ENCODE results near the gene ADM2. TPM values are rescaled to one million over a fixed set of nuclear protein-coding genes. Genes with fewer than 3 reads are reported as not detected.

The ADM2 gene
- total RNA-seq, 1 experiment from 2014 or later, result 11.9 TPM

DNA sequence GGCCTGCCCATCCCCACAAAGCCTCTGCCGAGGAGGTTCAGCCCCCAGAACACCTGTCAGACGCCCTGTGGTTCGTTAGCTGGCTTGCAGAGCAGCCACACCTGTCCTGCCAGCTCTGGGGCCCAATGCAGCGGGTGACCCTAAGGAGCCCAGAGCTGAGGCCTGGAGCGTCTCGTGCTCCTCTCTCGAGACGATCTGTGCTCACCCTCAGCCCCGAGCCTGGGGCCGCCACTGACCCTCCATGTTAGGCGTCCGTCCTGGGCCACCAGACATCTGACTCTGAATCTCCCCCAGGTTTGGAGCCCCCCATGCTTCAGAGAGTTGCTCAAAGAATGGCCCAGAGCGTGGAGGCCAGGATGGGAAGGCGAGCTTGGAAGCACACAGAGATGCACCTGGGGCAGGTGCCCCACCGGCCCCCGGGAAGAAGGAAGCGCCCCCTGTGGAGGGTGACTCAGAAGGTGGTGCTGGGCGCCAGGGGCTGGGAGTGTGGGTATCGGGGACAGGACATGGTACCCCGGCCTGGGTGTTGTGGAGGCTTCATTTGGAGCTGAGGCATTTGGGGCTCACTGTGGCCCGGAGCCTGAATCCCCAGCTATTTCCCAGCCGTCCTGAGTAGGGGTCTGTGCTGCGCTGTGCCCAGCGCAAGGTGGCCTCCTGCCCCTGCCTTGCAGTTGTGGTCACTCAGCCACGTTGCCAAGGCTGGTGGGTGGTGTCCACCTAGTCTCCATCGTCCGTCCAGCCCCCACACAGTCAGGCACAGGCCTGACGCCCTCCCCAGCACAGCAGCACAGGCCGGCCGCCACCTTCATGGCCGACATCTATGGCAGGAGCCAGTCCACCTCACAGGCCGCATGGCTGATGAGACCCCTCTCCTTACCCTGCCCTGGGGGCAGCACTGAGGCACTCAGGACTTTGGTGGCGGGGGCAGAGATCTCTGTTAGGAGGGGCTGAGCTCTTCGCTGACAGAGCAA, 42.8 kb upstream of the ADM2 start:
- Mint-ChIP-seq H3K9me3 (no peaks in the 10 kb centered on the region), H3K36me3 (ENCODE audit: insufficient read depth in 1 of 3, low read depth in 3 of 3) (peaks cover 0 to 45% (median 23%) of the 10 kb centered on the region in 3 experiments; a peak in 6 of 7 replicates), H3K27ac (peak overlapping the region in 1 of 3 experiments; percentile 44; a peak in 1 of 7 replicates), H3K27me3 (ENCODE audit: low read depth) (no peaks in the 10 kb centered on the region), H3K4me3 (no peak overlapping the region), H3K4me1 (no peaks in the 10 kb centered on the region)
- H3K23ac ChIP-seq (ENCODE audit: insufficient read length, low read depth, low read length), result no peak overlapping the region
- DNase-seq, result no peak
- H3K23me2 ChIP-seq (ENCODE audit: insufficient read length, low read depth, low read length, poor library complexity, severe bottlenecking), result no peaks in the 10 kb centered on the region
- no peaks in the 10 kb centered on the region for H3K9me3 ChIP-seq (ENCODE audit: control insufficient read depth, low read depth, low read length)
- H3K9ac ChIP-seq (ENCODE audit: extremely low read depth, insufficient read length, low read length), result no peak overlapping the region
- no peaks in the 10 kb centered on the region for H3K79me2 ChIP-seq (ENCODE audit: insufficient read depth, low read length)
- no CpG with 5 or more reads among the region's 34 CpGs for WGBS (ENCODE audit: extremely low coverage, insufficient read length, low lambda C conversion rate)
- no peak overlapping the region for H3T11ph ChIP-seq (ENCODE audit: low read length)
- H3K18ac ChIP-seq (ENCODE audit: insufficient read length, low read depth, low read length), result no peak overlapping the region
- no peak overlapping the region for H2BK120ac ChIP-seq (ENCODE audit: low read depth, low read length, poor library complexity, severe bottlenecking)
- H4K20me1 ChIP-seq (ENCODE audit: control insufficient read depth, insufficient read depth, insufficient read length), result no peaks in the 10 kb centered on the region
- no peak overlapping the region for H3K56ac ChIP-seq (ENCODE audit: insufficient read length, low read depth, low read length)
- no peak overlapping the region for H3K4ac ChIP-seq (ENCODE audit: low read depth, low read length)
- no peak overlapping the region for H3K27ac ChIP-seq (ENCODE audit: insufficient read length, low read depth, low read length)
- H4K5ac ChIP-seq (ENCODE audit: insufficient read length, low read depth, low read length), result no peak overlapping the region
- H3K79me1 ChIP-seq (ENCODE audit: insufficient read depth, low read depth, low read length, poor library complexity, severe bottlenecking), result no peaks in the 10 kb centered on the region
- H2AFZ ChIP-seq (ENCODE audit: low read length), result no peak overlapping the region
- TF ChIP-seq, protein P1, sequence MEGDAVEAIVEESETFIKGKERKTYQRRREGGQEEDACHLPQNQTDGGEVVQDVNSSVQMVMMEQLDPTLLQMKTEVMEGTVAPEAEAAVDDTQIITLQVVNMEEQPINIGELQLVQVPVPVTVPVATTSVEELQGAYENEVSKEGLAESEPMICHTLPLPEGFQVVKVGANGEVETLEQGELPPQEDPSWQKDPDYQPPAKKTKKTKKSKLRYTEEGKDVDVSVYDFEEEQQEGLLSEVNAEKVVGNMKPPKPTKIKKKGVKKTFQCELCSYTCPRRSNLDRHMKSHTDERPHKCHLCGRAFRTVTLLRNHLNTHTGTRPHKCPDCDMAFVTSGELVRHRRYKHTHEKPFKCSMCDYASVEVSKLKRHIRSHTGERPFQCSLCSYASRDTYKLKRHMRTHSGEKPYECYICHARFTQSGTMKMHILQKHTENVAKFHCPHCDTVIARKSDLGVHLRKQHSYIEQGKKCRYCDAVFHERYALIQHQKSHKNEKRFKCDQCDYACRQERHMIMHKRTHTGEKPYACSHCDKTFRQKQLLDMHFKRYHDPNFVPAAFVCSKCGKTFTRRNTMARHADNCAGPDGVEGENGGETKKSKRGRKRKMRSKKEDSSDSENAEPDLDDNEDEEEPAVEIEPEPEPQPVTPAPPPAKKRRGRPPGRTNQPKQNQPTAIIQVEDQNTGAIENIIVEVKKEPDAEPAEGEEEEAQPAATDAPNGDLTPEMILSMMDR (conservative IDR thresholded peaks at IDR 0.05), result no peak
- H3K4me2 ChIP-seq (ENCODE audit: insufficient read depth, insufficient read length, low read length), result no peak overlapping the region
- H3K27me3 ChIP-seq (ENCODE audit: insufficient read depth, low read length), result no peaks in the 10 kb centered on the region
- no peaks in the 10 kb centered on the region for H3K4me1 ChIP-seq (ENCODE audit: insufficient read depth, low read length)
- H4K8ac ChIP-seq (replicated peaks; ENCODE audit: insufficient read length, low read depth, low read length), result no peak overlapping the region
- no peak overlapping the region for H2AK5ac ChIP-seq (ENCODE audit: insufficient read length, low read length)
- H2BK12ac ChIP-seq (ENCODE audit: insufficient read length, low read depth, low read length), result no peak overlapping the region
- H2BK15ac ChIP-seq (ENCODE audit: low read depth, low read length), result no peak overlapping the region
- no peak overlapping the region for H3K14ac ChIP-seq (ENCODE audit: insufficient read depth, low read length)
- no peak overlapping the region for H2BK5ac ChIP-seq (ENCODE audit: insufficient read length, low read length)
- H2BK20ac ChIP-seq (ENCODE audit: low read depth, low read length, poor library complexity, severe bottlenecking), result no peak overlapping the region
- no peak overlapping the region for H4K91ac ChIP-seq (ENCODE audit: insufficient read length, low read depth, low read length)
